ENCODE results near the gene STARD5. TPM values are rescaled to one million over a fixed set of nuclear protein-coding genes. Genes with fewer than 3 reads are reported as not detected.

The STARD5 gene
- total RNA-seq, 2 donors from 2014 or later = 1.3 to 9.6 TPM

GRCh38 chr15:81281766-81282605 is 42.0 kb downstream of the STARD5 start:
- no peak for ATAC-seq
- intact Hi-C loops (cut with DNase I) = no loop called here
- WGBS, 2 donors = 81 to 87% methylated on average over 12 of the region's 12 CpGs
- no peaks in the 10 kb centered on the region for H3K4me1 ChIP-seq
- H3K4me3 ChIP-seq = no peak overlapping the region
- no peaks in the 10 kb centered on the region for H3K36me3 ChIP-seq (replicated peaks in 1 of 2; ENCODE audit: insufficient read depth in 1 of 2, low read depth in 2 of 2)
- TF ChIP-seq POLR2A (IDR thresholded peaks at IDR 0.05) (no peak), CTCF (IDR thresholded peaks at IDR 0.05) (no peak)
- DNase-seq = no peak
- no peak overlapping the region for H3K27ac ChIP-seq
- no peaks in the 10 kb centered on the region for H3K27me3 ChIP-seq
- H3K9me3 ChIP-seq = no peaks in the 10 kb centered on the region

- H3K27me3 ChIP-seq = no peaks in the 10 kb centered on the region
- DNase-seq = no peak
- no peak overlapping the region for H3K4me3 ChIP-seq
- H3K27ac ChIP-seq = no peak overlapping the region
- no peak for ATAC-seq
- peaks cover under 1% of the 10 kb centered on the region for H3K4me1 ChIP-seq
- no peaks in the 10 kb centered on the region for H3K36me3 ChIP-seq (replicated peaks in 1 of 2; ENCODE audit: insufficient read depth in 1 of 2, low read depth in 2 of 2)
- no peak for TF ChIP-seq POLR2A (IDR thresholded peaks at IDR 0.05)
- TF ChIP-seq CTCF (IDR thresholded peaks at IDR 0.05) = no peak
- intact Hi-C loops (cut with DNase I) = no loop called here
- WGBS, 2 donors = 93 to 95% methylated on average over 3 of the region's 3 CpGs
- no peaks in the 10 kb centered on the region for H3K9me3 ChIP-seq
Observed at GRCh38 chr15:81281456-81281735, 42.5 kb downstream of the STARD5 start.

GRCh38 chr15:81280696-81281455 is 43.1 kb downstream of the STARD5 start:
- no peak overlapping the region for H3K4me3 ChIP-seq
- intact Hi-C loops (cut with DNase I) = no loop called here
- H3K9me3 ChIP-seq = no peaks in the 10 kb centered on the region
- H3K36me3 ChIP-seq (replicated peaks in 1 of 2; ENCODE audit: insufficient read depth in 1 of 2, low read depth in 2 of 2) = no peaks in the 10 kb centered on the region
- H3K27ac ChIP-seq = no peak overlapping the region
- H3K4me1 ChIP-seq = peaks cover 6% of the 10 kb centered on the region
- peak in 1 of 4 donors; percentile 48 for DNase-seq
- no peak for TF ChIP-seq CTCF (IDR thresholded peaks at IDR 0.05)
- no peak for TF ChIP-seq POLR2A (IDR thresholded peaks at IDR 0.05)
- WGBS, 2 donors = 73 to 76% methylated on average over 8 of the region's 8 CpGs
- ATAC-seq = no peak
- H3K27me3 ChIP-seq = no peaks in the 10 kb centered on the region

GRCh38 chr15:81279621-81280485 is 44.1 kb downstream of the STARD5 start:
- H3K27ac ChIP-seq = no peak overlapping the region
- no peaks in the 10 kb centered on the region for H3K27me3 ChIP-seq
- no peaks in the 10 kb centered on the region for H3K36me3 ChIP-seq (replicated peaks in 1 of 2; ENCODE audit: insufficient read depth in 1 of 2, low read depth in 2 of 2)
- no peak overlapping the region for H3K4me3 ChIP-seq
- intact Hi-C loops (cut with DNase I) = no loop called here
- ATAC-seq = no peak
- TF ChIP-seq POLR2A (IDR thresholded peaks at IDR 0.05) = no peak
- no peak for TF ChIP-seq CTCF (IDR thresholded peaks at IDR 0.05)
- no peaks in the 10 kb centered on the region for H3K9me3 ChIP-seq
- WGBS, 2 donors = 82 to 86% methylated on average over 11 to 12 of the region's 12 CpGs
- DNase-seq = no peak
- peaks cover 13% of the 10 kb centered on the region for H3K4me1 ChIP-seq
